Fibroblast of lung (primary cell): ENCODE data around the gene PCDH9.

Source experiments
- CTCF ChIP-seq, 2 donors: IDR thresholded peaks in 1 of 2; conservative IDR thresholded peaks in 1 of 2; 1 replicate in 1 of 2; 2 replicates in 1 of 2; pipeline ENCODE4 v1.5.1; 2011 to 2012; ENCODE audit warnings: low read length in 2 of 2, control low read depth in 1 of 2, inconsistent platforms in 1 of 2, low read depth in 1 of 2, mild to moderate bottlenecking in 1 of 2
- EZH2 ChIP-seq: IDR thresholded peaks from 2 replicates; pipeline ENCODE4 v1.5.1; 2012; ENCODE audit warnings: low read length, control low read depth, mild to moderate bottlenecking; ENCODE audit errors: missing control alignments

GRCh38 chr13:67275351-67275960, 45.3 kb upstream of the PCDH9 start:
- no peak for TF ChIP-seq CTCF (conservative IDR thresholded peaks at IDR 0.05 in 1 of 2, IDR thresholded peaks at IDR 0.05 in 1 of 2; ENCODE audit: low read depth in 1 of 2, low read length in 2 of 2)
- TF ChIP-seq EZH2: no peak
